ENCODE results near the gene NEUROG3.

DNA sequence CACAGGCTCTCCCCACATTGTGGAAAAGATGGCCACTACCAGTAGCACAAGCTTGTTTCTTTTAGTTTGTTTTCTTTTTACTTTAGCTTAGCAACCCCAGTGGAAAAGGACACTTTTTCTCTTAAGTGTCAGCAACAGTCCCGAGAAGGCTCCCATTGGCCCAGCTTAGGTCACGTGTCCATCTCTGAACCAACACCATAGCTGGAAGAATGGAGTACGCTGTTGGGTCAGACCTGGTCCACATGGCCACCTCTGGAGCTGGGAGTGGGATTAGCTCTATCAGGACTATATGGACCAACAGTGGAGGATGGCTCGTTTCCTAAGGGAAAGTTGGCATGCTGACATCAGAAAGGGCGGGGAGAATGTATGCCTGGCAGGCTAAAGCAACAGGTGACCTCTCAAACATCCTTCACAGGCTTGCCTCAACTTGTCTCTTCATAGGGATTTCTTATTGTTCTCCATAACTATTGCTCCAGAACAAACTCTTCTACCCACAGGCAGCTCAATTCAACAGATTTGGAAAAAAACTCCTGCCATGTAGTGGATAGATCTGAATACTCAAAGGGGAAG lies 27.6 kb upstream of the NEUROG3 start:
- TF ChIP-seq POLR2AphosphoS5 (IDR thresholded peaks at IDR 0.05; ENCODE audit: low read length) (no peak), NRF1 (conservative IDR thresholded peaks at IDR 0.05; ENCODE audit: low read depth, low read length) (no peak), SRF (IDR thresholded peaks at IDR 0.05; ENCODE audit: low read depth in 2 of 2, low read length in 2 of 2) (no peak), POLR2A (IDR thresholded peaks at IDR 0.05; ENCODE audit: low read depth, low read length) (no peak), RBBP5 (conservative IDR thresholded peaks at IDR 0.05) (no peak), MYB (IDR thresholded peaks at IDR 0.05; ENCODE audit: borderline replicate concordance, low read depth, low read length) (no peak), ZNF24 (IDR thresholded peaks at IDR 0.05) (no peak)
- TF ChIP-seq, protein P1, sequence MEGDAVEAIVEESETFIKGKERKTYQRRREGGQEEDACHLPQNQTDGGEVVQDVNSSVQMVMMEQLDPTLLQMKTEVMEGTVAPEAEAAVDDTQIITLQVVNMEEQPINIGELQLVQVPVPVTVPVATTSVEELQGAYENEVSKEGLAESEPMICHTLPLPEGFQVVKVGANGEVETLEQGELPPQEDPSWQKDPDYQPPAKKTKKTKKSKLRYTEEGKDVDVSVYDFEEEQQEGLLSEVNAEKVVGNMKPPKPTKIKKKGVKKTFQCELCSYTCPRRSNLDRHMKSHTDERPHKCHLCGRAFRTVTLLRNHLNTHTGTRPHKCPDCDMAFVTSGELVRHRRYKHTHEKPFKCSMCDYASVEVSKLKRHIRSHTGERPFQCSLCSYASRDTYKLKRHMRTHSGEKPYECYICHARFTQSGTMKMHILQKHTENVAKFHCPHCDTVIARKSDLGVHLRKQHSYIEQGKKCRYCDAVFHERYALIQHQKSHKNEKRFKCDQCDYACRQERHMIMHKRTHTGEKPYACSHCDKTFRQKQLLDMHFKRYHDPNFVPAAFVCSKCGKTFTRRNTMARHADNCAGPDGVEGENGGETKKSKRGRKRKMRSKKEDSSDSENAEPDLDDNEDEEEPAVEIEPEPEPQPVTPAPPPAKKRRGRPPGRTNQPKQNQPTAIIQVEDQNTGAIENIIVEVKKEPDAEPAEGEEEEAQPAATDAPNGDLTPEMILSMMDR (IDR thresholded peaks at IDR 0.05 in 2 of 3, conservative IDR thresholded peaks at IDR 0.05 in 1 of 3; ENCODE audit: control insufficient read depth in 2 of 3, extremely low read depth in 1 of 3, insufficient read depth in 1 of 3, low read depth in 3 of 3, low read length in 3 of 3): no peak
- TF ChIP-seq, protein P2, sequence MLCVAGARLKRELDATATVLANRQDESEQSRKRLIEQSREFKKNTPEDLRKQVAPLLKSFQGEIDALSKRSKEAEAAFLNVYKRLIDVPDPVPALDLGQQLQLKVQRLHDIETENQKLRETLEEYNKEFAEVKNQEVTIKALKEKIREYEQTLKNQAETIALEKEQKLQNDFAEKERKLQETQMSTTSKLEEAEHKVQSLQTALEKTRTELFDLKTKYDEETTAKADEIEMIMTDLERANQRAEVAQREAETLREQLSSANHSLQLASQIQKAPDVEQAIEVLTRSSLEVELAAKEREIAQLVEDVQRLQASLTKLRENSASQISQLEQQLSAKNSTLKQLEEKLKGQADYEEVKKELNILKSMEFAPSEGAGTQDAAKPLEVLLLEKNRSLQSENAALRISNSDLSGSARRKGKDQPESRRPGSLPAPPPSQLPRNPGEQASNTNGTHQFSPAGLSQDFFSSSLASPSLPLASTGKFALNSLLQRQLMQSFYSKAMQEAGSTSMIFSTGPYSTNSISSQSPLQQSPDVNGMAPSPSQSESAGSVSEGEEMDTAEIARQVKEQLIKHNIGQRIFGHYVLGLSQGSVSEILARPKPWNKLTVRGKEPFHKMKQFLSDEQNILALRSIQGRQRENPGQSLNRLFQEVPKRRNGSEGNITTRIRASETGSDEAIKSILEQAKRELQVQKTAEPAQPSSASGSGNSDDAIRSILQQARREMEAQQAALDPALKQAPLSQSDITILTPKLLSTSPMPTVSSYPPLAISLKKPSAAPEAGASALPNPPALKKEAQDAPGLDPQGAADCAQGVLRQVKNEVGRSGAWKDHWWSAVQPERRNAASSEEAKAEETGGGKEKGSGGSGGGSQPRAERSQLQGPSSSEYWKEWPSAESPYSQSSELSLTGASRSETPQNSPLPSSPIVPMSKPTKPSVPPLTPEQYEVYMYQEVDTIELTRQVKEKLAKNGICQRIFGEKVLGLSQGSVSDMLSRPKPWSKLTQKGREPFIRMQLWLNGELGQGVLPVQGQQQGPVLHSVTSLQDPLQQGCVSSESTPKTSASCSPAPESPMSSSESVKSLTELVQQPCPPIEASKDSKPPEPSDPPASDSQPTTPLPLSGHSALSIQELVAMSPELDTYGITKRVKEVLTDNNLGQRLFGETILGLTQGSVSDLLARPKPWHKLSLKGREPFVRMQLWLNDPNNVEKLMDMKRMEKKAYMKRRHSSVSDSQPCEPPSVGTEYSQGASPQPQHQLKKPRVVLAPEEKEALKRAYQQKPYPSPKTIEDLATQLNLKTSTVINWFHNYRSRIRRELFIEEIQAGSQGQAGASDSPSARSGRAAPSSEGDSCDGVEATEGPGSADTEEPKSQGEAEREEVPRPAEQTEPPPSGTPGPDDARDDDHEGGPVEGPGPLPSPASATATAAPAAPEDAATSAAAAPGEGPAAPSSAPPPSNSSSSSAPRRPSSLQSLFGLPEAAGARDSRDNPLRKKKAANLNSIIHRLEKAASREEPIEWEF (IDR thresholded peaks at IDR 0.05; ENCODE audit: insufficient replicate concordance, low read depth, low read length): no peak

Measured in GM12878 (cell line).